ENCODE data around the gene TADA2A.
A peak's percentile ranks its signal among the peaks of the same experiment; 100 is the strongest.

Gene TADA2A, protein sequence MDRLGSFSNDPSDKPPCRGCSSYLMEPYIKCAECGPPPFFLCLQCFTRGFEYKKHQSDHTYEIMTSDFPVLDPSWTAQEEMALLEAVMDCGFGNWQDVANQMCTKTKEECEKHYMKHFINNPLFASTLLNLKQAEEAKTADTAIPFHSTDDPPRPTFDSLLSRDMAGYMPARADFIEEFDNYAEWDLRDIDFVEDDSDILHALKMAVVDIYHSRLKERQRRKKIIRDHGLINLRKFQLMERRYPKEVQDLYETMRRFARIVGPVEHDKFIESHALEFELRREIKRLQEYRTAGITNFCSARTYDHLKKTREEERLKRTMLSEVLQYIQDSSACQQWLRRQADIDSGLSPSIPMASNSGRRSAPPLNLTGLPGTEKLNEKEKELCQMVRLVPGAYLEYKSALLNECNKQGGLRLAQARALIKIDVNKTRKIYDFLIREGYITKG

DNA sequence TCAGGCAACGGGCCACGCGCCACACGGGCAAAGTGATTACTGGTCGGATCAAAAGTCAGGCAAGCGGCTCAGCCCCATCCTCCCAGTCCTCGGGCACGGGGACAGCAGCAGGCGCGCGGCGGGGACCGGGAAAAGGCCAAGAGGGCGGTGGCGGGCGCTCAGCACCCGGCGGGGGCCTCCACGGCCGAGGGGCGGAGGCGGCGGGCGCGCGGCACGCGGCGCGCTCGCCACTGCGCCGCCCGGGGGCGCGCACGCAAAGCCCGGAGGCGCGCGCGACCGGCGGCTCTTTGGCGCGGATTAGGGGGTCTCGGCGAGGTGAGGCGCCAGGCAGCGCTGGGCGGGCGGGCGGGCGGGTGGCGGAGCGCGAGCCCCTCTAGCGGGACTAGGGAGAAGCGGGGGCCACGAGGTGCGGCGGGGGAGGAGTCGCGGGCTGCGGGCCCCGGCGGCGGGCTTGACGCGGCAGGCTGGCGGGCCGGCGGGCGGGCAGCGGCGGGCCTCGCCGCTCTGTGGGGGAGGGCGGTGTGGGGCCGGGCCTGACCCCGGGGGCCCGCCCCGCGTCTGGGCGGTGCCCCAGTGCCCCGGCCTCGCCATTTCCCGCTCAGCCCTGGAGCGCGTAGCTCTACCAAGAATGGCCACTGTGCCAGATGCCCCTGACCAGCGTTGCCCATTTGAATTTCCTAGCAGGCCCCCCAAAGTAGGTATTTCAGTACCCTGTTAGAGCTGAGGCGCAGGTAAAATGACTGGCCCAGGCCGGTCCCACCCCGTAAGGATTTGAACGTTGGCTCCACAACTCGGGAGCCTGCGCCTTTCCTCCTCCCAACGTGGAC, at the start of gene TADA2A, which contains the start of gene ACACA:
TSS of gene TADA2A (plus strand) at position 252 of the 827 bp plus-strand sequence. CDS start 4,480 bp downstream, outside the sequence.
TSS of gene ACACA (minus strand) at position 202 of the 827 bp plus-strand sequence. CDS start 537 bp downstream, outside the sequence.
- DNase-seq, result no peak

GRCh38 chr17:37358098-37358829, 48.4 kb upstream of the TADA2A start:
- DNase-seq, result no peak

DNA sequence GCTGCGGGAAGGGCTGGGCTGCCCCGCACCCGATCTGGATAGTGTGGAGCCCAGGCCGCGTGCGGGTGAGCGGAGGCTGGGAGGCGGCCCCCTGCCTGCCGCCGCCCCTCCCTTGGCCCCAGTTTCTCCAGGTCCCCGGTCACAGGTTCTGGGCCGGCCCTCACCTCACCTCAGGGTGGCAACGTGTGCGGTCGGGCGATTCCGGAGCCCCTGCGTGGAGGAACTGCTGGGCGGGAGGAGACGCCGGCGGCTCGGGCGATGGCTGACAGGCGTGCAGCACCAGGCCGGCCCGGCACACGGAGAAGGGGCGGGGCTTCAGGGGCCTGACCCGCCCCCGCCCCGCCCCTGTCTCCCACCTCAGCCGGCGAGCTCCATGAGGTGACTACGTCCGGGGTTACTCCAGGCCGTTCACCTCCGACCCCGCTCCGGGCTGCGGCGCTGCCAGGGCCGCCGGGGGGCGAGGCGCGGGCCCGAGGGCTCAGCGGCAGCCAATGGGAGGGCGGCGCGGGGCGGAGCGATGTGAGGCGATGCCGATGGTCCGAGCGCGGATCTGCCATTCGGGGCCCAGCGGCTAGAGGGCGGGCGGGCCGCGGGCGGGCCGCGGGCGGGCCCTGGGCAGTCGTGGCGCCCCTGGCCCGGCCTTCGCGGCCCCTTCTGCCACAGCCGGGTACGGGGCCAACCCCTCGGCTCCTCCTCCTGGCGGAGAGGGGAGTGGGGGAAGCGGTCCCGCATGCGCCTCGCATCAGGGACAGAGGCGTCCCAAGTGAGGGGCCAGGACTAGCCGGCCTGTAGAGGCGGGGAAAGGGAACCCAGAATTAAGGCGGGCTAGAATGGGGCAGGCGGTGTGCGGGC, 47.6 kb upstream of the TADA2A start:
- DNase-seq, result peak; percentile 55

- DNase-seq, result no peak
Observed at GRCh38 chr17:37359682-37360188, 47.0 kb upstream of the TADA2A start.

DNA sequence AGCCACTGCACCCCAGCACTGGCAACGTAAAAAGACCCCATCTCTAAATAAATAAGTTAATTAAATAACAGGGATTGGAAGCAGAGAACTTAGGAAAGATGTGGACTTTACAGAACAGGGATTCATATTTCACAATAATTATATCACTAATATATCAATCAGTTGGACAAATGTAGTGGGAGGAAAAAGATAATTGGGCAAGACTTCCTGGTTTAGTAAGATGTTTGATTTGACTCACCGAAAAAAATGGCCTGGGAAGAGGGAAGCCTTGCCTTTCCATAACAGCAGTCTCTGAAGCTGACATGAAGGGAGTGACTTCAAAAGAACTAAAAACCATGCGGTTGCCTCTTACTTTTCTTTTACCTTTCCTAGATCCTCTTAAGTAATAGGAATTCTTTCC, 46.1 kb upstream of the TADA2A start:
- no peak for DNase-seq

DNA sequence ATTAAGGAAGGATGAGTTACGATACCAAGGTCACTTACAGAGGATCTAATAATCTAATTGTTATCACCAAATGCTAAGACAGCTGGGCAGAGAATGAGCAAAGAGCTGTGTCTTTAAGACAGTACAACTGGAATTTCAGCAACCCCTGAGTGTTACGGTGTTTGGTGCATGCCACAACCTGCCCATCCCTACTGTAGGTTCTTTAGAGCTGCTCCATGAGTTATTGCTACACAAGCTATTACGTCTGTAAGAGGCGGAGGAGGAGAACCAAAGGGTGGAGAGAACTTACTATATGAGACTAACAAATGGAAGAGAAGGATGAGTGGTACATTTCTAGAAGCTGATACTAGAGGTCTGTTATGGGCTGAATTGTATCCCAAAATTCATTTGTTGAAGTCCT, 45.1 kb upstream of the TADA2A start:
- DNase-seq, result no peak

DNA sequence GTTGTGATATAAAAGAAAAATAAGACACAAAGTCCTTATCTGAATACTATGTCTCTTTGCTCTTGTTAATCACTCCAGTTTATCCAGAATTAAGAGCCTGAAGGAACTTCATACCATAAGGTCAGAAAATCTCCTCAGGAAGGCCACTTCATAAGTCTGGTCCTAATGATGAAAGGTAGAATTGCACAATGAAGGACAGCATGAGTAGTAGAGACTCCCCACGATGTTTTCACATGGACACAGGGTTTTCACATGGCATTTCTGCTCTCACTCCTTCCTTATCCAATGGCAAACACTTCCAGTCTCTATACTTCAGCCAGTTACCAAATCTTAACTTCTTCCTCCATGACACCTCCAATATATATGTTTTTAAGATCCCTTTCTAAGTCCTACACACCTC, 41.1 kb upstream of the TADA2A start:
- DNase-seq, result no peak

- DNase-seq, result no peak
Observed at GRCh38 chr17:37368577-37368976, 38.1 kb upstream of the TADA2A start.

- no peak for DNase-seq
Observed at GRCh38 chr17:37373530-37374159, 33.0 kb upstream of the TADA2A start.

GRCh38 chr17:37375706-37376105, 31.0 kb upstream of the TADA2A start, which contains the start of gene C17orf78:
Gene C17orf78 (plus strand): TSS chr17:37375985. CDS start chr17:37376093, 108 bp downstream.
- no peak for DNase-seq

DNA sequence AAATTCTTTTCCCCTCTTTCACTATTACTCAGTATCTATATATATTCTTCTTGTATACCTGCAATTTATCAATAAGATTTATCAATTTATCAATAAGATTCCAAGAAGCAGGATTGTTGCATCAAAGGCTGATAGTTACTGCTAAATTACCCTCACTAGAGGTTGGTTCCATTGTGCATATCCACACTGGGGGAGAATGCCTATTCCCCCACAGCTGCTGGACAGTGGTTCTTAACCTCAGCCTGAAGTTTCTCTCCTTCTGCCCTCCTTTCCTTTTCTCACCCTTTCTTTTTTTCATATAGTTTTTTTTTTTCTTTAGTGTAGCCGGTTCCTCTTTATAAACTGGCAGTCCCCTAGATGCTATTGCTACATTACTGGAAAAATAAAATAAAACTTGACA, 24.6 kb upstream of the TADA2A start:
- DNase-seq, result no peak

- DNase-seq, result no peak
Observed at GRCh38 chr17:37384560-37385149, 22.0 kb upstream of the TADA2A start.

DNA sequence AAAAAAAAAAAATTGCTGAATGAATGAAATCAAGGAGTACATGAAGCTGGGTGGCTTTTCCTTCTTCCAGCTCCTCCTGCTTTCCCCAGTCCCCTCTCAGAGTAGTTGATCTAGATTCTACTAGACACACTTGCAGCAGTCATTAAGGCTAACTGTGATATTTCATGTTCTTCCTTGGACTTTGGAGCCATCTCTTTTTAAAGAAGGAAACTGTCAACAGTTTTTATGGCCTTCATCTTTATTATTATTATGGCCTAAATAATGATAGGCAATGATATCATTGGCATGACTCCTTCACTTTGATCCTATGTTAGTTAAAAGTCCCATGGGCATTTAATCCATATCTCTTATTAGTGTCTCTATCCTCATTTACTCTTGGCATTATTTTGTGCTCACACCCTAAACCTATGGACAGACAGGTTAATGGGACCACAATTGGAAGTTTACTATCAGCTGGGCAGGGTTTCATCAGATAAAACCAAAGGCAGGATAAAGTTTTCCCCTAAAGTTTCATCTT, 21.2 kb upstream of the TADA2A start:
- no peak for DNase-seq

DNA sequence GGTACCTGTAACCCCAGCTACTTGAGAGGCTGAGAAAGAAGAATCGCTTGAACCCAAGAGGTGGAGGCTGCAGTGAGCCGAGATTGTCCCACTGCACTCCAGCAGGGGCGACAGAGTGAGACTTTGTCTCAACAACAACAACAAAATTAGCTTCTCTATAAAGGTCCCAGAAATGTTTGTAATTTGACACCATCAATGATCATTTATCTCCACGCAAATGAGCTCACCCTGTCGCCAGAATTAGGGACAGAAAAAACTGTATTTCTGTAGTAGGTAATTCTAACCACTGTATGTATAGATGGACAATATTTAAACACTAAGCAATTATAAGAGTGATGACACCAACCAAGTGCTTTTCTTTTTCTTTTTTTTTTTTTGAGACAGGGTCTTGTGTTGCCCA, 20.2 kb upstream of the TADA2A start:
- no peak for DNase-seq

DNA sequence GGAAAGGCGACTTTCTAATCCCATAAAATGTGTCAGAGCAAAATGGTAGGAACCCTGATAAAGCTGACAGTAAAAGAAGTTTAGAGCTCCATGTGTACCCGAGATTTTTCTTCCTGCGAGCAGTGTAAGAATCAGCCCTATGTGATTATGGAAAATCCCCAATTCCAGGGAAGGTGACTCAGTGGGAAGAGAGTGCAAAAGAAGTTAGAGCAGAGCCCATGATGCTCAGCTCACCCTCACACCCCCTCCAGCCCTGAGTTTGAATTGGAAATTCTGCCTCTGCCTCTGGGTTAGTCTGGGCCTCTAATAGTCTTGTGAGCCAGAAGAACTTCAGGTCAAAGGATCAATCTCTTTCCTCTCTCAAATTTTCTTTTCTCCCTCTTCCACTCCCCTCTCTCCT, 18.4 kb upstream of the TADA2A start:
- DNase-seq, result no peak

- DNase-seq, result no peak
Observed at GRCh38 chr17:37389160-37389559, 17.5 kb upstream of the TADA2A start.

- no peak for DNase-seq
Observed at GRCh38 chr17:37391146-37391545, 15.5 kb upstream of the TADA2A start.

DNA sequence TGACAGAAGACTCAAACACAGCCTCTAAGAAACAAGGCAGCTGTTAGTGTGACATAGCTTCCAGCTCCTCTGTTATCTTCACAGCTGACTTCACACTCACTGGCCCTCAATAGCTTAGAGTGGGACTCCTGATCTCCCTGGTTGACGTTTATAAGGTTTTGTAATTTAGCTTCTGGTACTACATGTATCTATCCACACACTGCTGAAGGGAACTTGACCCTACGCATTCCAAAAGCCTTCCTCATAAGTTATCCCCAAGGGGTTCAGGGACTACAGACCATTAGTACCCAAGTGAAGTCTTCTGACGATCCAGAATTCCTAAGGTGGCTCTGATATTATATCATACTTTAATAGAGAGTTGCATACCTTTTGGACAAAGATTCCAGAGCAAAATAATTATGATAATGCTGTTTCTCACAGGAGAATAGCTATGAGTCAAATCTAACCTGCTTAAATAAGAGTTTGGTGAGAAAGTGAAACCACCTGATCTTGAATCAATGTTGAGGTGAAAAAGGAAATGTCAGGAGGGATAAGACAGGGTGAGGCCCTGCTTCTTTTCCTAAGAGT, 14.6 kb upstream of the TADA2A start:
- no peak for DNase-seq

GRCh38 chr17:37393352-37393751, 13.3 kb upstream of the TADA2A start:
- no peak for DNase-seq

DNA sequence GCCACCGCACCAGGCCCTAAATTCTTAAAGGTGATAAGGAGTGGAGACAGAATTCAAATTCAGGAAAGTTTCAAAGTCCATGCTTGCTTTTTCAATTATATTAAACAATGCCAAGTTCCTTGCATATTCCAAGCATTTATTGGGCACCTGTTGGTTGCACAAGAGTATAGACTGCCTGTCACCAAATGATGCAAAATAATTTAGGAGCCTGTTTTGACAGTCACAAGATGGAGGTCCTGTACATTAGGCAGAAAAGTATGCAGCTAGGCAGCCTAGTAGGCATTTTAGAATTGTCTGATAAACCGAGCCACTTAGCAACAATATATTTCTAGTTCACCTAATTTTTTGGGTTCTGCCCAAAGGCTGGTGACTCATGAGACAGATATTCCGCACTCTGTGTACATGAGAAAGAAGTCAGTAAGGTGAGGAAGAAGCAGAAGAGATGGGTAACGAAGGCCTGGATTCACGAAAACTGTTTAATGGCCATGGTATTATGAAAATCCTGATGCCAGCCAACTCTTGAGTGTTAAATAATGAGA, 7.4 kb upstream of the TADA2A start:
- DNase-seq, result no peak
